ENCODE measurements around the gene KMT2C.
A peak's percentile ranks its signal among the peaks of the same experiment; 100 is the strongest.

The KMT2C gene

GRCh38 chr7:152180587-152180986, 255.2 kb downstream of the KMT2C start:
- DNase-seq: no peak

- no peak for DNase-seq
Measured at GRCh38 chr7:152180048-152180447, 255.8 kb downstream of the KMT2C start.

DNA sequence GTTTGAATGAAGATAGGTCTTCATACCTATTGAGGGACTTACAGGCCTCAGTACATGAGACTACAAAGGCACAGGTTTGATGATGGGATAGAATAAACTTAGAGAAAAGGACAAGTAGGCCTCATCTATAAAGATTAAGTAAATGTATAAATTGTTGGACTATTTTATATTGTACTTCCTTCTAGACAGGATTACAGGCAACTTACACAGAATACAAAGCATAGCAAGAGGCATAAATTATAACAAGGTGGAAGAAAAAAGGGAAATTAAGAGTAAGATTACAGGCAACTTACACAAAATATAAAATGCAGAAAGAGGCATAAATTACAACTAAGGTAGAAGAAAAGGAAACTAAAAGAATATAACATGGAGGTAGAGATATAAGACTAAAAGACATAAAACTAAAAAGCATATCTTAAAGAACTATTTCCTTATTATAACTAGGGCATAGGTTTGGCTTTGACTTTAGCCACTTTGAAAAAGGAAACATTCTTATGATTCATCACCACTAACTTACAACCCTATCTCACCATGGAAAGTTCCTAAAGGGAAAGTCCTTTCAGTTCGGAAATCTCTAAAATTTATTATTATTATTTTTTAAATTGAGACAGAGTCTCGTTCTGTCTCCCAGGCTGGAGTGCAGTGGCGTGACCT, 257.3 kb downstream of the KMT2C start:
- no peak for DNase-seq

DNA sequence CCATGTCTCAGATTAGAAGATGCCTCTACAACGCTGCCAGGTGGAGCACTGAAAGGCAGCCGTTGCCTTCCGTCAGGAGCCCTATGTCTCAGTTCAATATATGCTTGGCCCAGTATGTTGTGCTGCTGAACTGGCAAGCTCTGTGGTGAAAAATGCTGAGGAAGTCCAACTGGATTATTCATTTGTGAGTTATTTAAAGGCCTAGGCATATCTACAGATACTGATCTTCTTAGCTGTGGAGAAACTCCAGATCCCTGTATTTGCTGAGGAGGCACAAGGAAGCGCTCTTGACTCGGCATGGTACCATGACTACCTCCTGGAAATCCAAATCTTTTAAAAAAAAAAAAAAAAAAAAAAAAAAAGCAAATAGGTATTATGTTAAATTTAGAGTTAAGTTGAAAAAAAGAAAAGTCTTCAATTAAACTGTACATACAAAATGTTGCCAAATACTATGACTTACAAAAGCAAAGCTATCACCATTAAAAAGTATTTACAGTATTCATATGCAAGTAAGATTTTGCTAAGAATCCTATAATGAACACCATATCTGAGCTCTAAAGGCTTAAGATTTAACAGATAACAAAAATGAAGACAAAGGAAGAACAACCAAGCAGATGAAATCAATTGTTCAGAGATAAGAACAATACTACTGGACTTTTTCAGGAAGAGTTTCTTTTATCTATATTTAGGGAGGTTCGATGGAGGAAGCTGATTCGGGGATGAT, 258.0 kb downstream of the KMT2C start:
- DNase-seq: no peak

- no peak for DNase-seq
Measured at GRCh38 chr7:152176797-152177196, 259.0 kb downstream of the KMT2C start.

GRCh38 chr7:152173372-152174070, 262.3 kb downstream of the KMT2C start:
- DNase-seq: no peak

- no peak for DNase-seq
Measured at GRCh38 chr7:152162287-152162686, 273.5 kb downstream of the KMT2C start.

- DNase-seq: no peak
Measured at GRCh38 chr7:152161171-152161570, 274.6 kb downstream of the KMT2C start.

GRCh38 chr7:152158801-152159587, 276.8 kb downstream of the KMT2C start:
- DNase-seq: peak; percentile 10

DNA sequence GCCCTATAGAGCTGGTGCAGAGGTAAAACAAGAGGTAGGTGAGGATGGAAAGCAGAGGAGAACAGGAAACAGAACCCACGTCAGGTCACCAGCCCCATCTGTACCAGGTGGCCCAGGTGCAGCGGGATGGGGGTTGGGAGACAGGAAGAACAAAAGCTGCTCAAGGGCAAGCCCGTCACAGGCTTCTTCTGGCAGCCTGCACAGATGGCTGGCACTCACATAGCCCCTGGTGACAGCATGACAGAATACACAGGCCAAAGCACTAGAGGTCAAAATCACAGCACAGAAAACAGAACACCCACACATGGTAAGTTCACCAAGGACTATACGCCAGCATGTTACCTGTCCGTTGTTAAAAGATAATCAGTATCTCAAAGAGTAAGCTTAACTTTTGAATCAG, 283.5 kb downstream of the KMT2C start:
- no peak for DNase-seq

GRCh38 chr7:152149363-152149762, 286.4 kb downstream of the KMT2C start:
- DNase-seq: no peak

DNA sequence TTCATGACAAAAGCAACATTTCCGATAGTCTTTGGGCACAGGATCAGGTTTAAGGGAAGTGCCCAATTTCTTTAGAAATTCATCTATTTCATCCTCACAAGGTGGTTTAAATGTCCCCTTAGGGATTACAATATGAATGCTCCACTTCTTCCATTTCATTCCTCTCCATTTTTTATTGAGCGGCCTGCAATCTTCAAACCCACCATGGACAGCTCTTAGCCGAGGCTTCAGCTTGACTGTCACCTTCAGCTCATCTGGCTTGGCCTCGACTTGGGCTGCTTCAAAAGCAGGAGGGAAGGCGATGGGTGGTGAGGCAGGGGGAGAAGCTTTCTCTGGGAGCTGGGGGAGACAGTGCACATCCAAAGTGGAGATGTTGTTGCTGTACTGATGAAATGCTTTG, 287.1 kb downstream of the KMT2C start:
- no peak for DNase-seq

- DNase-seq: peak; percentile 57
Measured at GRCh38 chr7:152145853-152146466, 289.8 kb downstream of the KMT2C start.

GRCh38 chr7:152144557-152145245, 291.1 kb downstream of the KMT2C start:
- DNase-seq: peak; percentile 52

GRCh38 chr7:152142976-152143595, 292.7 kb downstream of the KMT2C start:
- no peak for DNase-seq

- DNase-seq: no peak
Measured at GRCh38 chr7:152140560-152140959, 295.2 kb downstream of the KMT2C start.

DNA sequence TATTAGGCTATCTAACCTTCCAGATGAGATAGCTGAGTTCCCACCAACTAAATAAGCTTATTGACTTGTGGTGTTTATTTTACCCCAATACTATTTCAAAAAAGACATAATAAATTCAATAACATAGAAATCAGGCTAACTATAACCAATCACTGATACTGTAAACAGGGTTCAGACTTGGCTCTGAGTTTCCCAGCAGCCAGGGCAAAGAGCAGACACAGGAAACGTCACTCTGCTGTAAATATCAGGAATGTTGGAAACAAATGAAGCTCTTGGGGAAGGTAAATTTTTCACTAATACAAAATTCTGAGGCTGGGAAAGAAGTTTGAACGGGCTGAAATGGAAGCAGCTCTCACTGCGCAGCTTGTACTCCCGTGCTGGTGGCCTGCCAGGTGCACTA, 295.7 kb downstream of the KMT2C start:
- DNase-seq: no peak

- no peak for DNase-seq
Measured at GRCh38 chr7:152137476-152138025, 298.3 kb downstream of the KMT2C start.

DNA sequence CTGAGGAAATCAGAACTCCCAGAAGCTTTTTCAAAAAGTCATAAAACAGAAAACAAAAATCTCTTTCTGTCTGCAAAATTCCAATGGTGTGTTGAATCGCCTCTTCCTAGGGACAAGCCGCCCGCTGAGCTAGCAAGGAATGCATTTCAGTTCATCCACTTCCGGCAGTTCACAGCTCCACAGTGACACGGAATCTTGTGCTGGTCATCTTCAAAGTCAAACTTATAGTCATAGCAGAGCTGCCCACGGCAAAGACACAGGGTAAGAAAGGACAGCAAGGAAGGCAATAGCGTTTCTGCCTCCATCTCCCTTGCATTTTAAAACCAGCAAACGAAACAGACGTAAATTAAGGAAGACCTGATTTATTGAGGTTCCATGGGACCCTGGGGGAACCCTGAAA, 299.1 kb downstream of the KMT2C start:
- no peak for DNase-seq

DNA sequence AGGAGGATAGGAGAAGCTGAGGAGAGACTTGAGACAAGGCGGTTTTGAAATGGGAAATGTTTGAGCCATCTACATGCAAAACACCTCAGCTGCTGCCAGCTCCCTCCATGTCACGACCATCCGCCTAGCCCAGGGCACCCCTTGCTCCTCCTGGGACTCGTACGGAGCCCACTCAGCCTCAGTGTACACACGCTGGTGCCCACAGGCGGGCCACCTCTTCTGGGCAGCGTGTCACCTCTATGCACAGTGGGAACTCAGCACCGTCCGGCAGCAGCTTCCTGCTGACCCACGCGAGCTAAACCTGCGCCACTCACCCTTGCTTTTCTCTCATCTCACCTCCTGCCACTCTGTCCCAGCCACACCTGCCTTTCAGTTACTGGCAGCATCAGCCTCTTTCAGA, 302.0 kb downstream of the KMT2C start:
- no peak for DNase-seq

- DNase-seq: no peak
Measured at GRCh38 chr7:152132812-152133211, 303.0 kb downstream of the KMT2C start.

Data from CD4-positive, alpha-beta T cell treated with Interleukin-4 for 4 hours (primary cell).